Measurements from ENCODE around the gene OPRL1.
"Not testable (repeated sequence)": the region's sequence is repeated elsewhere in the genome, so short reads cannot be mapped to it uniquely, and the experiment has no call there.

Gene OPRL1

DNA sequence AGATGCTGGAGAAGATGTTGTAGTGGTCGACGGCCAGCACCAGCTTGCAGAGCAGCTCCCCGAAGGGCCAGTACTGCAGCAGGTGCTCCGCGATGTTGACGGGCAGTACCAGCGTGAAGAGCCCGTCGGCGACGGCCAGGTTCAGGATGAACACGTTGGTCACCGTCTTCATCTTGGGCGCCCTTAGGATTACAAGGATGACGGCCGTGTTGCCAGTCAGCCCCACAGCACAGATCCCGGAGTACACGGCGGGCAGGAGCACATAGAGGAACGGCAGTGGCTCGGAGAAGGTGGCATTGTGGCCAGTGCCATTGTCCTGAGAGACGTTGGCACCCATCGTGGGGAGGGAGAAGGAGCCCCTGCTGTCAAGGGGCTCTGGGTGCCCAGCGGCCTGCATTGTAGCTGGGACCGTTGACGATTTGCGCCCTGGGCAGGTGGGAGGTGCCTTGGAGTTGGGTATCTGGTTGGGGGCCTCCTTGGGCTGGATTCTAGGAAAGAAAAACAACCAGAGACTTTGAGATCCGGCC is 26.6 kb downstream of the OPRL1 start:
- no peak for DNase-seq

DNA sequence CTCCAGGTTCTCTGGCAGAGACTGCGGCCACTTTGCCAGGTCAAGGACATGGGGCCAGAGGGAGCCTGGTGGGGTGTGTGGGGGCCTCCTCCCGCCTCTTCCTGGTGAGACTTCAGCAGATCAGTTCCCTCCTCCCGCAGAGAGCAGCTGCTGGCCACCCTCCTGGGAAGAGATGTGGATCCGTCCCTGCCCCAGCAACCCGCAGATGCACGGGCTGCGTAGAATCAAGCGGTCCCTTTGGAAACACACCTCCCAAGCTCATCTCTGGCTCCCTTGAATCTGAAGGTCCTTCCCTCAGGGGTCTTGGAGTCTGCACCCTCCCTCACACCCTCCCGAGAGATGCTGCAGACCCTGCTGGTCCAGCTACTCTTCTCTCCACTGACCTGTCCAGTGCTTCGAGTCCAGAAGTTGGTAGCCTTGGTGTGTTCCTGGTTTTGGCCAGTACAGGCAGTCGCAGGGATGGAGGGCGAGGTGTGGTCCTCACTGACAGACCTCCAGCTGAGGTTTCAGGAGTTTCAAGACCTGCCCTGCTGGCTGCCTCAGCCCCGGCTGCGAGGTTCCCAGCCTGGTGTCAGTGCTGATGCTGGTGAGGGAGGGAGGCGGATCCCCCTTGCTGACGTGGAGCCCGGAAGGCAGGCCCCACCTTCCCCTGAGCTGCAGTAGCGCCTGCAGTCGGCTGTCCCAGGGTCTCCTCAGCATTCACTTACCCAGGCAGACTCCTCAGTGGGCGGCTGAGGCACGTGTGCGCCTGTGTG is 27.3 kb downstream of the OPRL1 start, which contains the start of gene NPBWR2:
Gene NPBWR2 (minus strand): TSS at position 585 of the 755 bp plus-strand sequence. CDS start 734 bp downstream, outside the sequence.
- no peak for DNase-seq

GRCh38 chr20:64107736-64108457 is 28.0 kb downstream of the OPRL1 start:
- no peak for DNase-seq

- no peak for DNase-seq
Observed at GRCh38 chr20:64108731-64109681, 29.1 kb downstream of the OPRL1 start.

GRCh38 chr20:64109831-64110391 is 30.0 kb downstream of the OPRL1 start:
- no peak for DNase-seq

- DNase-seq, result no peak
Observed at GRCh38 chr20:64110411-64111068, 30.7 kb downstream of the OPRL1 start.

GRCh38 chr20:64111841-64112641 is 32.2 kb downstream of the OPRL1 start:
- no peak for DNase-seq

- no peak for DNase-seq
Observed at GRCh38 chr20:64112691-64113443, 33.0 kb downstream of the OPRL1 start.

DNA sequence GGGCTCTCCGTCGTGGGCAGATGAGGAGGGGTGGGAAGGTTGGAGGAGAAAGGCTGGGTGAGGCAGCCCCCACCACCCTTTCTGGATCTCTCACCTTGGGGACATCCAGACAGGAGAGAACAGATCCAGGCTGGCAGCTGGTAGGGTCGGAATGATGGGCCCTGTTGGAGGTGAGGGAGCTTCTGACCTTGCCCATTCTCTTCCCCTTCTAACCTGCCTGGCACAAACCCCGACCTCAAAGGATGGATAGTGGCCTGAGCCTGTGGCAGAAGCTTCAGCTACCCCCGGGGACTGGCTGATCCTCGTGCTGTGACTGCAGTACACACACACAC is 33.5 kb downstream of the OPRL1 start:
- DNase-seq, result no peak

DNA sequence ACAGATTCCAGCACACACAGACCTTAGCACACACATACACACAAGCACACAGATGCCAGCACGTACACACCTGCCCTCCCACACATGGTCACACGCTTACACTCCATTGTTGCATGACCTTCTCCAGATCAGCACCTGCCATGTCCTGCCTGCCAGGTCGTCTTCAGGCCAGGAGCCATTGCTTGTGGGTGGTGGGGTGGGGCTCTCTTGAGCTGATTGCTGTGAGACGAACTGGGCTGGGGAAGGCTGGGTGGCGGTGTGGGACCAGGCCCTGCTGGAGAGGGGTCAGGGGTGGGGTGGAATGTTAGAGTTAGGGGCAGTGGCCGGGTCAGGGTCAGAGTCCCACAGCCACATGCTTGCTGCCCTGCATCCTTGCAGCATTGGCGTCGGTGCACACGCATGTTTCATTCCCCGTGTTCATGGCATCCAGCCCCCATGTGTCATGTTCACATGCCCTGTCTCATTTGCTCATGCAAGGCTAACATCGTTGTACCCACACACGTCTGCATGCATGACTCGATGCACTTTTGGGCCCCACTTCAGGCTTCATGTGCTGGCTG is 34.0 kb downstream of the OPRL1 start:
- DNase-seq, result no peak

DNA sequence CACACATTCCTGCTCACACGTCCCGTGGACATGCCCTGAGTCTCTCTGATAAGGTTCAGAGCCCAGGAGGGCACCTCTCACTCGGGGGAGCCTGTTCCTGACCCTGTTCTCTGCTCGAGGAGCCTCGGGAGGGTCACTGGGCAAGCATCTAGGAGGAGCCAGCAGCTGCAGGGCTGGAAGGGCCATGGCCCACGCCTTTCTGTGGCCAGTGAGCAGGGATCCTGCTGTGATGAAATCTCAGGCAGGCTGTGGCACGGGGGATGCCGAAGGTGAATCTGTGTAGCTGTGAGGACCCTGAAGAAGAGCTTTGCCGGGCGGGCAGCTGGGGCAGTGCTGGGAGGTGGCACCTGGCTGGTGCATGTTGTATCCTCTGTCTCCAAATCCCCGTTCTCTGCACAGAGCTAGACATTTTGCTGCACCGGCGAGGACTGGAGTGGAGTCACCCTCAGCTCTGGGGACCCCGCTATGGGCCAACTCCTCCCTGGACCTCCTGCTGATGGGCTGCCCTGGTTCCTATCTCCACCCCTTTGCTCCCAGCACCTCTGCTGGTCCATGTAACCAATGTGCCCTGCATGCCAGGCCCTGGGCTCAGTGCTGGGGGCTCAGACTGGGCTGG is 34.6 kb downstream of the OPRL1 start:
- DNase-seq, result no peak

DNA sequence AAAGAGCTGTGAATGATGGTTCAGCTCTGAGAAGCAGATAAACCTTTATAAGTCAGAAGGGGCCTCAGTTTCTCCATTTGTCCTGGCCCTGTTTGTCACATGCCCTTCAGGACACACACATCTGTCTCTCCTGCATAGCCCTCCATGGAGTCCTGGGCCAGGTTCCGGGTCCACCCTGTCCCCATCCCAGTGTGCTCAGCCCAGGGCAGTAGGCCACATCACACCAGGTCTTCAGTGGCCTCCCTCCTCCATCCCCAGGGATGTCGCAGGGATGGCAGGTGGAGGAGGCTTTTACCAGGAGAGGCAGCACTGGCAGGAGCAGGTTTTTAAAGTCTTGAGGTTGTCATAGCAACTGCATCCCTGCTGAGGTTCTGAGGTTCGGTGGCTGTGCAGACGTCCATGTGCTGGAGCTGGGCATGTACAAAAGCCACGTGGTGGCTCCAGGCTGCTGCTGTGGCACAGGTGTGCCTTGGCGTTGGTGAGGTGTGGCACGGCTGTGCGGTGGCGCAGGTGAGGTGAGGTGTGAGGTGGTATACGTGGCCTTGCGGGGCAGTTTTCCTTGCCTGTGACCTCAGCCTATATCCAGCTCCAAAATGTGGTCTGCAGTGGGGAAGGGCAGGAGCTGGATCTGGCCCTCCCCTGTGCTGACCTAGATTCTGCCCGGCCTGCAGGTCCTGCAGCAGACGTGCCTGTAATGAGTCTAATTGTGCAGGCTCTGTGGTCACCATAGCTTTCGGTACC is 35.5 kb downstream of the OPRL1 start:
- no peak for DNase-seq

DNA sequence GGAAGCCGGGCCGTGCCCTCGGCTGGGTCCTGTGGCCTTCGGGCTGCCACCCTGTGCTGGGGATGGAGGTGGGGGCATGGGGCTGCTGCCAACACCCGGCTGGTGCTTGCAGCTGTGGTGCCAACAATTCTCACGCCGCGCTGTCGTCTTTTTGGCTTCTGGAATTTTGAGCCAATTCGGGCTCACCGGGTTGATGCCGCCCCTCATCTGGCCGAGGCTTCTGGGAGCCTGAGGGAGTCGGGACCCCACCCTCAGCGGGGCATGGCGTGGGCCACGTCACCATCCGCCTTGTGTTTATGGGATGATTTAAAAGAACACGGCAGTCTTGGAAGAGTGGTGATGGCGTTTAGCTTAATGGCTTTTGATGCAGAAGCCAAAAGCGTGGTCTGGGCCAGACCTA is 36.1 kb downstream of the OPRL1 start:
- no peak for DNase-seq

DNA sequence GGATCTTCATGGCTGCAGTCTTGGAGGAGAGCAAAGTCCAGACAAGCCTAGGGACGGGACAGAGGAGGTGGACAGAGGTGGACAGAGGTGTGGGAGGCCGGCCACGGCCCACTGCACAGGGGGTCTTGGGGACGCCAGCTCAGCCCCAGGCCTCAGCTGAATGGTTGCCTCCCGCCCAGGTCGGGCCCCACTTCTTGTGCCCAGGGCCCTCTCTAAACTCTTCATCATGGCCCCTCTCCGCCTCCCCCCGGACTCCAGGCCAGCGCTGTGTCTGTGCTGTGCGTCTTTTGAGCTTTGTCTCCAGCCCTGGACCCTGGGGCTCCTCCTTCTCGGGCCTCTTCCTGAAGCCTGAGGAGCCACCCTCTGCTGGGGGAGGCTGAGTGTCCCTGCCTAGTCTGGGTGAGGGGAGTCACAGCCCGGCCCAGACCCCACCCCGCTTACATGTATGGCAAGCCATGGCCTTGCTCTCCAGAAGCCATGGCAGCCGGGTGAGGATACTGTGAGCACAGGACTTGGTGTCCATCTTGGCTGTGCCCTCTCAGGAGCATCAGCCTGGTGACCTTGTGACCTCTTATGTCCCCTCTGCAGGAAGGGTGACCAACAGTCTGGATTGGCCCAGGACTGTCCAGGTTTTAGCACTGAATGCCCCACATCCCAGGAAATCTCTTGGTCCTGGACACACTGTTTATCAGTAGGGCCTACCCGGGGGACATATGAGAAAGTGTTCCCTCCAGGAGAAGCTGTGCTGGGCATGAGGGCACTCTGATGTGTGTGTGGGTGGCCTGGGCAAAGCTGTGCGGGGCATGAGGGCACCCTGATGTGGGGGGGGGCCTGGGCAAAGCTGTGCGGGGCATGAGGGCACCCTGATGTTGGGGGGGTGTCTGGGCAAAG is 36.9 kb downstream of the OPRL1 start:
- DNase-seq, result no peak

- not testable (repeated sequence) for DNase-seq
Observed at GRCh38 chr20:64117432-64117777, 37.5 kb downstream of the OPRL1 start.

DNA sequence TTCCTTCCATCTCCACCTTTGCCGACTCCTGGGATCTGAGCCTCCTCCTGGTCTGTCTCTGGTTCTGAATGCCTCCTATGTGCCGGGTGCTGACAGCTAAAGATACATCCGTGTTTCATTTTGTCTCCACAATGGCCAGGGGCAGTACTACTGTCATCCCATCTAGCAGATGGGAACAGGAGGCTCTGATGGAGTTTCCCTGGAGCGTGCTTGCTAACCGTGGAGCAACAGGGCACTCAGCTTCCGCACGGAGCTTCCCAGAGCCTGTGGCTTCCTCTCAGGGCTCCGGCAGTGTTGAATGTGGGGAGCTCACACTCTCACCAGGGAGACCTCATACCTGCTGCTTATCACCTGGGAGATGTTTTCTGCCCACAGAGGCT is 39.4 kb downstream of the OPRL1 start:
- no peak for DNase-seq

DNA sequence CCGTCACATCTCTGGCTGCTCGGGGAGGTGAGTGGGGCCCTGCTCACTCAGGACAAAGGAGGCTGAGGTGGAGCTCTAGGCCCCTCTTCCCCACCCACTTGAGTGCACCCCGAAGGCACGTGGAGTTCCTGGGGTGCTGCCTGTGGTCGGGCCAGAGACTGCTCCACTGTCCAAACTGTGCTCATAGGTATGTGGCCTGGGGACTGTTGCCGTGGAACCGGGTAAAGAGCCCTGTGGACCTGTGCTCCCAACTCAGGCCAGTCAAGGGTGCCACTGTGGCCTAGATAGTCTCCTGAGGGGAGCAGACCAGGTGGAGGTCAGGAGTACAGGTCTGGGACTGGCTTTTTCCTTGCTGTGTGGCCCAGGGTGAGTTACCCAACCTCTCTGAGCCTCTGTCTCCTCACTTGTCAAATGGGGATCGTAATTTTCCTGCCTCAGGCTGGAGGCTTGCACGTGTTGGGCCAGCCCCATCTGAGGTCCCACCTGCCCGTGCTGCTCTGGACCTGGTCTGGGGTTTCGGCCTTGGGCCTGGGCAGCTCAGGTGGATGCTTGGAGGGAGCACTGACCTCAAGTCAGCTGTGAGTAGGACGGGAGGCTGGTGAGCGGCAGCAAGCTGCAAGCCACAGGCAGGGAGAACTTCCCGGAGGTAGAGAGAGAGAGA is 39.9 kb downstream of the OPRL1 start:
- DNase-seq, result no peak

- DNase-seq, result no peak
Observed at GRCh38 chr20:64121586-64121985, 41.7 kb downstream of the OPRL1 start.
